Natural killer cell (primary cell): Measurements from ENCODE around the gene ZRANB1. TPM values are rescaled to one million over a fixed set of nuclear protein-coding genes. Genes with fewer than 3 reads are reported as not detected.

ENCODE experiments used
- ATAC-seq, 3 donors: fragments of 150-1000 bp in 2 of 3; fragments of 200-7000 bp in 1 of 3; cut with Tn5 transposase; 1 replicate in 1 of 3; 2 replicates in 2 of 3; pipeline ENCODE4 v1.10.0; 2021; ENCODE audit warnings: mild to moderate bottlenecking in 2 of 3, moderate library complexity in 2 of 3
- DNase-seq, 2 donors: peaks; one replicate each; pipeline versions ENCODE4 v3.0.0 to v3.0.0-alpha.2; 2013 to 2021; ENCODE audit warnings: mixed read lengths in 1 of 2
- H3K27ac ChIP-seq: one replicate; pipeline ENCODE4 v1.5.1; 2013; ENCODE audit warnings: mild to moderate bottlenecking, low read length
- H3K27me3 ChIP-seq: one replicate; pipeline ENCODE4 v1.6.1; 2013; ENCODE audit warnings: low read length; ENCODE audit not compliant: control insufficient read depth, insufficient read depth
- H3K36me3 ChIP-seq: one replicate; pipeline ENCODE4 v1.6.1; 2013; ENCODE audit warnings: low read length; ENCODE audit not compliant: control insufficient read depth, insufficient read depth
- H3K4me1 ChIP-seq: one replicate; pipeline ENCODE4 v1.6.1; 2013; ENCODE audit warnings: low read length; ENCODE audit not compliant: control insufficient read depth, insufficient read depth
- H3K4me3 ChIP-seq: one replicate; pipeline ENCODE4 v1.5.1; 2013; ENCODE audit warnings: low read length
- H3K9me3 ChIP-seq: one replicate; pipeline ENCODE4 v1.6.1; 2013; ENCODE audit warnings: low read length; ENCODE audit not compliant: control insufficient read depth, insufficient read depth
- H3K27ac Mint-ChIP-seq, 2 donors: one replicate each; pipeline ENCODE4 v1.8.0; 2022; ENCODE audit warnings: mild to moderate bottlenecking in 2 of 2, mixed read lengths in 2 of 2, moderate library complexity in 1 of 2
- H3K27me3 Mint-ChIP-seq, 2 donors: one replicate each; pipeline ENCODE4 v1.8.0; 2022; ENCODE audit warnings: low read depth in 2 of 2, mixed read lengths in 2 of 2
- H3K36me3 Mint-ChIP-seq: one replicate; pipeline ENCODE4 v1.8.0; 2022; ENCODE audit warnings: mixed read lengths
- H3K4me1 Mint-ChIP-seq, 2 donors: one replicate each; pipeline ENCODE4 v1.8.0; 2022; ENCODE audit warnings: mixed read lengths in 2 of 2
- H3K4me3 Mint-ChIP-seq: one replicate; pipeline ENCODE4 v1.8.0; 2022; ENCODE audit warnings: mild to moderate bottlenecking, moderate library complexity, mixed read lengths
- H3K9me3 Mint-ChIP-seq, 2 donors: one replicate each; pipeline ENCODE4 v1.8.0; 2022; ENCODE audit warnings: mixed read lengths in 2 of 2
- WGBS: methylation state at CpG from one replicate; pipeline ENCODE4 v1.1.7; 2013; ENCODE audit warnings: missing lambda C conversion rate; ENCODE audit not compliant: insufficient coverage; 5-methylcytosine and 5-hydroxymethylcytosine counted together
- intact Hi-C: fragments of 100-400 bp; cut with micrococcal nuclease; formaldehyde crosslinking; loops from one replicate; pipeline ENCODE4 v1.14.2; 2022
- total RNA-seq, 4 donors: library from RNA; stranded (reverse); fragments of 120-200 nt in 1 of 4; gene quantifications; one replicate each; pipeline versions ENCODE4 v1.2.3 to v1.2.4, GENCODE V29; 2013 to 2022
- TF ChIP-seq, protein P1 (sequence below): fragments of 200-600 bp; IDR thresholded peaks from one replicate; pipeline ENCODE4 v1.8.0; 2022; ENCODE audit warnings: antibody characterized with exemption

Gene ZRANB1
- total RNA-seq, 3 donors from 2014 or later (not counting 1 experiment from before 2014, with no cell fraction given) = 18.0 to 20.5 (median 18.8) TPM

DNA sequence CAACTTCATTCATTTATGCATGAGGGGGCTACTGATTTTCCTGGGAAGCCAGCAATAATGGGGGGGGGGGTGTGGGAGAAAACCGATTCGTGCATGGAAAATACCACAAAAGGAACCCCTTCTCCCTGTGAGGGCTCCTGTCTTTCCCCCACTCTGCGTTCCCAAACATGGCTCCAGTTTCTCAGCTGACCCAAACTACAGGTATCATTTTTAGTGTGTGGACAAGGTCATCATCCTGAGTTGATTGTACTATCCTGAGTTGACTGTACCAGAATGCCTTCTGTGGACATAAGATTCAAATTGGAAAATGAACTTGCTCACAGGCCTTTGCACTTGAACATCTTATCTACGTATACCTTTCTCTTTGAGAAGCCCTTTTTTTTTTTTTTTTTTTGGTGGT lies 49.9 kb downstream of the ZRANB1 start:
- Histone ChIP-seq H3K27ac (no peak overlapping the region), H3K36me3 (peaks cover 78% of the 10 kb centered on the region), H3K4me3 (no peak overlapping the region), H3K4me1 (no peaks in the 10 kb centered on the region), H3K27me3 (no peaks in the 10 kb centered on the region), H3K9me3 (no peaks in the 10 kb centered on the region)
- ATAC-seq (no peak), DNase-seq (no peak)
- Mint-ChIP-seq H3K27ac (no peak overlapping the region), H3K4me3 (no peak overlapping the region), H3K9me3 (no peaks in the 10 kb centered on the region), H3K4me1 (peaks cover 6 to 8% of the 10 kb centered on the region in 2 donors), H3K27me3 (no peaks in the 10 kb centered on the region), H3K36me3 (peaks cover 4% of the 10 kb centered on the region)
- TF ChIP-seq, protein P1, sequence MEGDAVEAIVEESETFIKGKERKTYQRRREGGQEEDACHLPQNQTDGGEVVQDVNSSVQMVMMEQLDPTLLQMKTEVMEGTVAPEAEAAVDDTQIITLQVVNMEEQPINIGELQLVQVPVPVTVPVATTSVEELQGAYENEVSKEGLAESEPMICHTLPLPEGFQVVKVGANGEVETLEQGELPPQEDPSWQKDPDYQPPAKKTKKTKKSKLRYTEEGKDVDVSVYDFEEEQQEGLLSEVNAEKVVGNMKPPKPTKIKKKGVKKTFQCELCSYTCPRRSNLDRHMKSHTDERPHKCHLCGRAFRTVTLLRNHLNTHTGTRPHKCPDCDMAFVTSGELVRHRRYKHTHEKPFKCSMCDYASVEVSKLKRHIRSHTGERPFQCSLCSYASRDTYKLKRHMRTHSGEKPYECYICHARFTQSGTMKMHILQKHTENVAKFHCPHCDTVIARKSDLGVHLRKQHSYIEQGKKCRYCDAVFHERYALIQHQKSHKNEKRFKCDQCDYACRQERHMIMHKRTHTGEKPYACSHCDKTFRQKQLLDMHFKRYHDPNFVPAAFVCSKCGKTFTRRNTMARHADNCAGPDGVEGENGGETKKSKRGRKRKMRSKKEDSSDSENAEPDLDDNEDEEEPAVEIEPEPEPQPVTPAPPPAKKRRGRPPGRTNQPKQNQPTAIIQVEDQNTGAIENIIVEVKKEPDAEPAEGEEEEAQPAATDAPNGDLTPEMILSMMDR = no peak
- intact Hi-C loops = loop anchor here (1.0 to 5.0 kb wide), 2 partner anchors 69 to 350 kb away; no protein-coding TSS in a partner anchor
- WGBS = 100% methylated on average over 3 of the region's 4 CpGs

DNA sequence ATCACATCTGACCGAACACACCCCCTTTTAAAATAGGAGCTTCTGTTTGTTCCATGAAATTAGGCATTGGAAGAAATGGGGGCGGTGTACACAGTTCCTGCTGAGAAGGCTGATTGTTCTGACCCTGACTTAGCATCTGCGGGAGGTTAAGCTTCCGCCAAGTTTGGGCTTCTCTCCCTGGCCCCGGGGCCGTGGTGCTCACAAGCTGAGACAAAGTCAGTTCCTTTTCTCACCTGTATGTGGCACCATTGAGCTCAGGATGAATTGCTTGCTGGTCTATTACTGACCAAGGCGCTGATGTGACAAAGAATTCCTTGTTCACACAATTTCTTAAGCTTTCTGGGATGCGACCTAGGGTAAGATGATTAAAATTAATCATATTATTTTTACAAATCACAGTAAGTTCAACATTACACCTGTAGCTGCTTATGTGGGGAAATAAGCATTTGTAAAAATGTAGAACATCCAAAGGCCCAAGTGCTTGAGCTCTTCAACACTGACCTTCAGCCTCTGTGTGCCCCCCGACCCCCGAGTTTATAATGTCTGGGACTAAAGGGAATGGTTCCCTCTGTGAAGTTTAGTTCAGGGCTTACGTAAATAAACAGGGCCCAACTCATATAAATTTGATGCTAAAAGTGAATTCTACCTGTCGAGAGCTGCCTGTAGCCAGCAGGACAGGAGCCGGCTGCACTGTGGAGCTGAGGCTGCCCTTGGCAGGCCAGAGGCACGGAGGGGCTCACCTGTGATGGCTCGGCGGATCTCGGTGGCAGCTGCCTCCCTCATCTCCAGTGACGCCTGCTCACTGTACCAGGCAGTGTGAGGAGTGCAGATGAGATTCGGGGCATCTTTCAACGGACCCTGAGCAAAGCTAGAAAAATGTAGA lies 50.8 kb downstream of the ZRANB1 start:
- intact Hi-C loops = loop anchor here (1.0 to 5.0 kb wide), 2 partner anchors 69 to 350 kb away; no protein-coding TSS in a partner anchor
- Mint-ChIP-seq H3K9me3 (no peaks in the 10 kb centered on the region), H3K4me1 (peaks cover 6 to 8% of the 10 kb centered on the region in 2 donors), H3K36me3 (peaks cover 4% of the 10 kb centered on the region), H3K4me3 (no peak overlapping the region), H3K27ac (peak overlapping the region; percentile 27 to 38), H3K27me3 (no peaks in the 10 kb centered on the region)
- Histone ChIP-seq H3K9me3 (no peaks in the 10 kb centered on the region), H3K4me3 (no peak overlapping the region), H3K27ac (no peak overlapping the region), H3K27me3 (no peaks in the 10 kb centered on the region), H3K4me1 (no peaks in the 10 kb centered on the region), H3K36me3 (peaks cover 79% of the 10 kb centered on the region)
- WGBS = 89% methylated on average over 17 of the region's 20 CpGs
- peak; percentile 68 to 88 (median 79) for ATAC-seq
- TF ChIP-seq, protein P1 = peak; percentile 65
- DNase-seq = peak in 1 of 2 donors; percentile 43

DNA sequence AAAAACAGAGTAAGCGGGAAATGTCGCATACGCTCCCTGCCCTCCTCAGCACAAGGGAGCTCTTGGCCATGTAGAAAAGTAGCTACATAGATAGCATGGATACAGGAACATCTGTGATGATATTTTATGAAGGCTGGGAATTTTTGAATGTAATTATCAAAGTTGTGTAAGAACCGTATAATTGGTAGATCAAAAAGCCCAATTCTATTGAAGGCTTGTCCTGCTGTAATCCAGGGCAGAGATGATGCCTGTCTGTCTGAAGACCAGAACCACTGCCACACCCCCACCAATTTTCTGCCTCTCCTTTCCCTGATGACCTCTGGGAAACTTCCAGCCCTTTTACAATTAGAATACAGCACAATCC lies 51.4 kb downstream of the ZRANB1 start:
- ATAC-seq = no peak
- no peaks in the 10 kb centered on the region for H3K27me3 ChIP-seq
- H3K27ac Mint-ChIP-seq = peak overlapping the region; percentile 27 to 38
- H3K4me3 Mint-ChIP-seq = no peak overlapping the region
- DNase-seq = no peak
- no peak overlapping the region for H3K4me3 ChIP-seq
- TF ChIP-seq, protein P1 = no peak
- H3K36me3 Mint-ChIP-seq = peaks cover 4% of the 10 kb centered on the region
- no peaks in the 10 kb centered on the region for H3K9me3 ChIP-seq
- no peak overlapping the region for H3K27ac ChIP-seq
- intact Hi-C loops = loop anchor here (5.0 kb wide), 1 partner anchor 349 kb away; no protein-coding TSS in a partner anchor
- H3K36me3 ChIP-seq = peaks cover 79% of the 10 kb centered on the region
- 95% methylated on average over 4 of the region's 4 CpGs for WGBS
- H3K27me3 Mint-ChIP-seq = no peaks in the 10 kb centered on the region
- H3K9me3 Mint-ChIP-seq = no peaks in the 10 kb centered on the region
- peaks cover 6 to 8% of the 10 kb centered on the region in 2 donors for H3K4me1 Mint-ChIP-seq
- no peaks in the 10 kb centered on the region for H3K4me1 ChIP-seq
